Activated T-cell treated with anti-CD3 and anti-CD28 coated beads for 4 hours (primary cell): ENCODE measurements around the gene STK32A.

Source experiments
- DNase-seq: peaks from one replicate; pipeline ENCODE4 v3.0.0-alpha.2; 2020

Gene STK32A

DNA sequence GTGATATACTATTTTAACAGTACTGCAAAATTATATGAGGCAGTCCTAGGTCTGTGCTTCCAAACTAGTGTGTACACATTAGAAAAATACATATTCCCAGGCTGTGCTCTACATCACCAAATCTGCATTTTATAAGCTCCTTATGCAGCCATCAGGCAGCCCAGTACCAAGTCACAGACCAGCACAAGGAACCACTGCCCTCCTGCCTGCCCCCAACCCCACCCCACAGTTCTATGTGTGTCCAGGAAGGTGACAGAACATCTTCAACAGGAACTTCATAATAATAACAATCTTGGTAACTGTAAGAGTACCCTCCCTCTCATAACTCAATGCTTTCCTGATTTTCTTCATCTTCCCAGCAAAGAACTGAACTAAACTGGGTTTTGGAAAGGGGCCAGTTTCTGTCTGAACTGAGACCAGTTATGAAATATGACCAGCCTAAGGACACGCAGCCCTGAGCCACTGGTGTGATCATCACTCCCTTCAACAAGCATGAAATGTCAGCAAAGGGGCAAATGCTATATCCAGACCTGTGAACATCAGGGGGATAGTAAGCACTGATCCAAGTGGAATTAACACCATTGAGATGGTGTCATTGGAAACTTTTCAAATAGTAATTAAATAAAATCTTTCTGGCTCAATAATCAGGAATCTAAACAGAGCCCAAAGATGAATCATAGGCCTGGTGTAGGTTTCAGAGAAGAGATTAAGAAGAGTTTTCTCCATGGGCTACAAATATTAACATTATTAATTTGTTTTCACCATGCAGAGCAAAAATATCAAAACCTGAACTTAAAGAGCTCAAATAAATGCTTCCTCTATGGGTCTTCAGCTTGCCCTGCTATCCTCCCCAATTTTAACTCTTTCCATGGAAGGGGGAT is 192.9 kb downstream of the STK32A start:
- no peak for DNase-seq

GRCh38 chr5:147430628-147431027 is 195.8 kb downstream of the STK32A start:
- no peak for DNase-seq

DNA sequence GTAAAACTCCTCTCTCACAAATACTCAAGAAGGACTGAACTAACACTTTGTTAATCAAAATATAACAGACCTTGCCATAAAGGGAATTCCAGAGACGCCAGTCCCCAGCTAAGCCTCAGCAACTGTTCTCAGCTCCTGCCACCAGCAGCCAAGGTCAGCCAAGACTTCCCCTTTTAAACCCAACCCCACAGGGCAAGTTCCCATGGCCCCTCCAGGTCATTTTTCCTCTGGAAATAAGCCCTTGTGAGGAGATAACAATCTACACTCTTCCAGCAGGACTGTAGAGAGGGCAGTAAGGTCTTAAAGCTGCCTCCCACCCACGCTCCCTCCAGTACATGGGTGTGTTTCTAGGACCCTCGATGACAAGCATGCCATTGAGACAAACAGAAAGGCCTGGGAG is 196.8 kb downstream of the STK32A start:
- no peak for DNase-seq

GRCh38 chr5:147432323-147432722 is 197.5 kb downstream of the STK32A start:
- no peak for DNase-seq

GRCh38 chr5:147434049-147434448 is 199.2 kb downstream of the STK32A start:
- DNase-seq = no peak

DNA sequence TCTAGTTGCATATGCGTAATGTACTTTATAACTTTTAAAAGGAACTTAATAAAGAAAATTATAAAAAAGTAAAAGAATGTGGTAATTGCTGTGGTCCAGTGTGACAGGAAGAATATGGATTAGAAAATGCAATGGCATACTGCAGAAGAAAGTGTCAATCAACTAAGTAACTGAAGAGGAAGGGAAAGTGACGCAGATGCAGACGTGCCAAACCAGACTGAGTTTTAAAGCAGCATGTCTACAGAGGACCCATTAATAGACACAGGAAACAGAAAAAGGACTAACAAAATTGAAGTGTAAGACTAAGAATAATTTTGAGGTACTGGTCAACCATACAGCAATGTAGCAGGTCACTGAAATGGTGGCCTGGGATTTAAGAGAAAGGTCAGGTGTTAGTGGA is 201.8 kb downstream of the STK32A start:
- DNase-seq = no peak

GRCh38 chr5:147437161-147437596 is 202.4 kb downstream of the STK32A start:
- DNase-seq = no peak
